ENCODE data around the gene LTB.
A peak's percentile ranks its signal among the peaks of the same experiment; 100 is the strongest.

LTB gene

GRCh38 chr6:31547727-31548543, 34.3 kb downstream of the LTB start:
- DNase-seq, result peak; percentile 26

GRCh38 chr6:31546958-31547726, 35.1 kb downstream of the LTB start, which contains the start of gene NFKBIL1:
Gene NFKBIL1, plus strand, starts transcription at chr6:31547608. Its CDS starts 87 bp downstream, at chr6:31547695.
- DNase-seq, result peak; percentile 84

- DNase-seq, result no peak
Observed at GRCh38 chr6:31546339-31546957, 35.8 kb downstream of the LTB start, which contains the start of gene ATP6V1G2. Gene ATP6V1G2, minus strand, starts transcription at chr6:31546608. Its CDS starts 49 bp downstream, at chr6:31546559.

GRCh38 chr6:31545291-31545690, 36.9 kb downstream of the LTB start:
- no peak for DNase-seq

- DNase-seq, result no peak
Observed at GRCh38 chr6:31544676-31545075, 37.5 kb downstream of the LTB start.

GRCh38 chr6:31543639-31544038, 38.6 kb downstream of the LTB start:
- no peak for DNase-seq

GRCh38 chr6:31541658-31542521, 40.3 kb downstream of the LTB start, which contains the start of gene DDX39B:
Gene DDX39B, minus strand, starts transcription at chr6:31542003. Its CDS starts 1,471 bp downstream, at chr6:31540532.
- peak; percentile 98 for DNase-seq

- DNase-seq, result no peak
Observed at GRCh38 chr6:31541059-31541657, 41.1 kb downstream of the LTB start.

- DNase-seq, result no peak
Observed at GRCh38 chr6:31540640-31541039, 41.6 kb downstream of the LTB start.

GRCh38 chr6:31538805-31539400, 43.3 kb downstream of the LTB start:
- no peak for DNase-seq

GRCh38 chr6:31535538-31536324, 46.5 kb downstream of the LTB start:
- no peak for DNase-seq

GRCh38 chr6:31534521-31535040, 47.6 kb downstream of the LTB start:
- no peak for DNase-seq

- no peak for DNase-seq
Observed at GRCh38 chr6:31534011-31534410, 48.2 kb downstream of the LTB start.

GRCh38 chr6:31533455-31533841, 48.8 kb downstream of the LTB start:
- no peak for DNase-seq

GRCh38 chr6:31532644-31533454, 49.4 kb downstream of the LTB start:
- DNase-seq, result no peak

GRCh38 chr6:31531771-31532643, 50.2 kb downstream of the LTB start:
- no peak for DNase-seq

GRCh38 chr6:31531162-31531561, 51.1 kb downstream of the LTB start:
- DNase-seq, result no peak

GRCh38 chr6:31530659-31531058, 51.6 kb downstream of the LTB start:
- no peak for DNase-seq

Data from right kidney (tissue), 1 donor.